Thyroid gland (tissue), 4 donors: ENCODE data around the gene EXOSC9.

Experiments
- POLR2A ChIP-seq, 2 donors: fragments of 450-650 bp; IDR thresholded peaks; one replicate each; pipeline ENCODE4 v1.6.1; 2017; ENCODE audit warnings: antibody characterized with exemption in 2 of 2, mild to moderate bottlenecking in 2 of 2, moderate library complexity in 1 of 2
- TF ChIP-seq, protein P1 (sequence below), 6 experiments: fragments of 200-600 bp in 3 of 6; fragments of 450-650 bp in 3 of 6; sonication (generic) in 3 of 6; IDR thresholded peaks; one replicate each; pipeline ENCODE4 v1.5.1; 2016 to 2019; ENCODE audit warnings: antibody characterized with exemption in 6 of 6, mild to moderate bottlenecking in 2 of 6, inconsistent platforms in 1 of 6, moderate library complexity in 1 of 6

- TF ChIP-seq, protein P1, sequence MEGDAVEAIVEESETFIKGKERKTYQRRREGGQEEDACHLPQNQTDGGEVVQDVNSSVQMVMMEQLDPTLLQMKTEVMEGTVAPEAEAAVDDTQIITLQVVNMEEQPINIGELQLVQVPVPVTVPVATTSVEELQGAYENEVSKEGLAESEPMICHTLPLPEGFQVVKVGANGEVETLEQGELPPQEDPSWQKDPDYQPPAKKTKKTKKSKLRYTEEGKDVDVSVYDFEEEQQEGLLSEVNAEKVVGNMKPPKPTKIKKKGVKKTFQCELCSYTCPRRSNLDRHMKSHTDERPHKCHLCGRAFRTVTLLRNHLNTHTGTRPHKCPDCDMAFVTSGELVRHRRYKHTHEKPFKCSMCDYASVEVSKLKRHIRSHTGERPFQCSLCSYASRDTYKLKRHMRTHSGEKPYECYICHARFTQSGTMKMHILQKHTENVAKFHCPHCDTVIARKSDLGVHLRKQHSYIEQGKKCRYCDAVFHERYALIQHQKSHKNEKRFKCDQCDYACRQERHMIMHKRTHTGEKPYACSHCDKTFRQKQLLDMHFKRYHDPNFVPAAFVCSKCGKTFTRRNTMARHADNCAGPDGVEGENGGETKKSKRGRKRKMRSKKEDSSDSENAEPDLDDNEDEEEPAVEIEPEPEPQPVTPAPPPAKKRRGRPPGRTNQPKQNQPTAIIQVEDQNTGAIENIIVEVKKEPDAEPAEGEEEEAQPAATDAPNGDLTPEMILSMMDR (IDR thresholded peaks at IDR 0.05): no peak
- TF ChIP-seq POLR2A (IDR thresholded peaks at IDR 0.05): no peak
These were observed 15.9 kb downstream of the EXOSC9 start for GRCh38 chr4:121817006-121817405.
